GM12872 (cell line): ENCODE measurements around the gene SECISBP2.

ENCODE experiments used
- TF ChIP-seq, protein P1 (sequence below): IDR thresholded peaks from 3 replicates; pipeline ENCODE4 v1.5.1; 2011; ENCODE audit warnings: low read depth, mild to moderate bottlenecking, low read length, moderate library complexity; ENCODE audit not compliant: insufficient read depth

Gene SECISBP2

DNA sequence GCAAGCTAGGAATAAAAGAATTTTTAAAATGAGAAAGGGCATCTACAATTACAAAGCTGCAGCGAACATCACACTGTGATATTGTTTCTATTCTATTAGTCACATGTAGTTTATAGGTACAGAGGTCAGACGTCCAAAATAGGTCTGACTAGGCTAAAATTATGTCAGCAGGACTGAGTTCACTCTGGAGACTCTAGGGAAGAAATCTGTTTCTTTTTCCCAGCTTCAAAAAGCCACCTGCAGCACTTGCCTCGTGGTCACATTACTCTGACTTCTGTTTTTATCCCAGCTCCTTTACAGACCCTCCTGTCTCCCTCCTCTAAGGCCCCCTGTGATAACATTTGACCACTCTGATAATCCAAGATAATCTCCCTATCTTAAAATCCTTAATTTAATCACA is 12.4 kb upstream of the SECISBP2 start:
- TF ChIP-seq, protein P1, sequence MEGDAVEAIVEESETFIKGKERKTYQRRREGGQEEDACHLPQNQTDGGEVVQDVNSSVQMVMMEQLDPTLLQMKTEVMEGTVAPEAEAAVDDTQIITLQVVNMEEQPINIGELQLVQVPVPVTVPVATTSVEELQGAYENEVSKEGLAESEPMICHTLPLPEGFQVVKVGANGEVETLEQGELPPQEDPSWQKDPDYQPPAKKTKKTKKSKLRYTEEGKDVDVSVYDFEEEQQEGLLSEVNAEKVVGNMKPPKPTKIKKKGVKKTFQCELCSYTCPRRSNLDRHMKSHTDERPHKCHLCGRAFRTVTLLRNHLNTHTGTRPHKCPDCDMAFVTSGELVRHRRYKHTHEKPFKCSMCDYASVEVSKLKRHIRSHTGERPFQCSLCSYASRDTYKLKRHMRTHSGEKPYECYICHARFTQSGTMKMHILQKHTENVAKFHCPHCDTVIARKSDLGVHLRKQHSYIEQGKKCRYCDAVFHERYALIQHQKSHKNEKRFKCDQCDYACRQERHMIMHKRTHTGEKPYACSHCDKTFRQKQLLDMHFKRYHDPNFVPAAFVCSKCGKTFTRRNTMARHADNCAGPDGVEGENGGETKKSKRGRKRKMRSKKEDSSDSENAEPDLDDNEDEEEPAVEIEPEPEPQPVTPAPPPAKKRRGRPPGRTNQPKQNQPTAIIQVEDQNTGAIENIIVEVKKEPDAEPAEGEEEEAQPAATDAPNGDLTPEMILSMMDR = no peak

DNA sequence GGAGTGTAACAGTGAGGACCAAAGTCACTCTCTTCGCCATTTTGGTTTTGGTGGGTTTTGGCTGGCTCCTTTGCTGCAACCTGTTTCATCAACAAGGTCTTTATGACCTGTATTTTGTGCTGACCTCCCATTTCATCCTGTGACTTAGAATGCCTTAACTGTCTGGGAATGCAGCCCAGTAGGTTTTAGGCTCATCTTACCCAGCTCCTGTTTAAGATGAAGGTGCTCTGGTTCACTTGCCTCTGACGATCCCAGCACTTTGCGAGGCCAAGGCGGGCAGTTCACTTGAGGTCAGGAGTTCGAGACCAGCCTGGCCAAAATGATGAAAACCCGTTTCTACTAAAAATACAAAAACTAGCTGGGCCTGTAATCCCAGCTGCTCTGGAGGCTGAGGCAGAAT is 9.1 kb upstream of the SECISBP2 start:
- TF ChIP-seq, protein P1 = no peak

DNA sequence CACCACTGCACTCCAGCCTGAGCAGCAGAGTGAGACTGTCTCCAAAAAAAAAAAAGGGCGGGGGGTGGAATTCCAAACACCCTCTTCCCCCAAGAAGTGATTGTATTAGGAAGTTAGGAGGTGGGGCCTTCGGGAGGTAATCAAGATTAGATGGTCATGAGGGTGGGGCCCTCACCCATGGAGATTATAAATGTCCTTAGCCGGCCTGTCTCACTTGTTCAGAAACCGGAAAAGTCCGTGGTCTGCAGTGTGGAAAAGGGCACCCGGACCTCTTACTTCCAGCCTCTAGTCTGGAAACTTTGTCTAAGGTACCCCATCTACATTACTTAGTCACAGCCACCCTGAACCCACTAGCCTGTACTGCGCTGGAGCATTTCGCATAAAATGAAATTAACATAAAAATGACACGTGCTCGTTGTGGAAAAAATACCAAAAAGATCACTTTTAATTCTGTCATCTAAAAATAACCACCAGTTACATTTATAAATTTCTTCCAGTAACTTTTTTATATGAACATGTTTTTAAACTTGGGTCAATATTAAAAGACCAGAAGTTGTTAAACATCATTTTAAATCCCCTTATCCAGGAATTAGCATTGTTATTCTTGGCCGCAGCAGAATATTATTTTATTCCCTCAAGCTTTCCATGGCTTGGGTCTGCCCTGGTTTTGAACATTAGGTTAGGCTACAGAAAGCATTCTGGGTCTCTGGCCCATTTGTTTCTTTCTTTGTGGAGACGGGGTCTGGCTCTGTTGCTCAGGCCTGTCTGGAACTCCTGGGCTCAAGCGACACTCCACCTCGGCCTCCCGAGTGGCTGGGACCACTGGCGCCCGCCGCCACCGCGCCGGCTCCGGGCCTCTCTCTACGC is 8.5 kb upstream of the SECISBP2 start:
- TF ChIP-seq, protein P1 = no peak

DNA sequence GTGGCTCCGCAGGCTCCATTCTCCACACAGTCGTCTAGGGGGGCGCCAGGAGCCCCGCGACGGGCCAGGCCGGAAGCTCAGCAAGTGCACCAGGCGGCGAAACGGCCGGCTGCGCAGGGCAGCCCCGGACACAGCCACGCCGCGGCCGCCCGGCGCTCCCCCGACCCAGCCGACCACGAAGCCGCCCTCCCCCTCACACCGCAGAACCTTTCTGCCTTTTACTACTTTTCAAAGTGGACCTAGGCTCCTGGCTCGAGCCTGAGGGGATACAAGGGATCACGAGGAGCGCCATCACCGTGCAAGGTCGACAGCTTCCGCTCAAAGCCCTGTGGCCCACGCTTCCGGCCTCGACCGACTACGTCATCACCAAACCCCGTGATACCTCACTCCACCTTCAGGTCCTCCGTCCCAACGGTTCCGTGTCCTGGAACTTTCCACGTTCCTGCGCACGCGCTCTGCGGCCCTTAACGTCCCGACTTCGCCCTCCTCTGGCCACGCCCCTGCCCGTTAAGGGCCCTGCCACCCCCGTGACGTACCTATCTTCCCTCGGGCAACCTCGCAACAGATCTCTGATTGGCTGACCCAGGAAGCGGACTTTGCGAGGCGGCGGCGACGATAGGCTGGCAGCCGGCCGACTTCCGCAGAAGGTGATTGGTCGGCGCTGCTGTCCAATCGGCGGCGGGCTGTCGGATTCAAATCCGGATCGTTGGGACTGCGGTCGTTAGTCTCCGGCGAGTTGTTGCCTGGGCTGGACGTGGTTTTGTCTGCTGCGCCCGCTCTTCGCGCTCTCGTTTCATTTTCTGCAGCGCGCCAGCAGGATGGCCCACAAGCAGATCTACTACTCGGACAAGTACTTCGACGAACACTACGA is 7.6 kb upstream of the SECISBP2 start, which contains the start of gene CKS2:
Gene CKS2 (plus strand): TSS at position 721 of the 871 bp plus-strand sequence. CDS start 98 bp downstream, at position 819.
- TF ChIP-seq, protein P1 = no peak

DNA sequence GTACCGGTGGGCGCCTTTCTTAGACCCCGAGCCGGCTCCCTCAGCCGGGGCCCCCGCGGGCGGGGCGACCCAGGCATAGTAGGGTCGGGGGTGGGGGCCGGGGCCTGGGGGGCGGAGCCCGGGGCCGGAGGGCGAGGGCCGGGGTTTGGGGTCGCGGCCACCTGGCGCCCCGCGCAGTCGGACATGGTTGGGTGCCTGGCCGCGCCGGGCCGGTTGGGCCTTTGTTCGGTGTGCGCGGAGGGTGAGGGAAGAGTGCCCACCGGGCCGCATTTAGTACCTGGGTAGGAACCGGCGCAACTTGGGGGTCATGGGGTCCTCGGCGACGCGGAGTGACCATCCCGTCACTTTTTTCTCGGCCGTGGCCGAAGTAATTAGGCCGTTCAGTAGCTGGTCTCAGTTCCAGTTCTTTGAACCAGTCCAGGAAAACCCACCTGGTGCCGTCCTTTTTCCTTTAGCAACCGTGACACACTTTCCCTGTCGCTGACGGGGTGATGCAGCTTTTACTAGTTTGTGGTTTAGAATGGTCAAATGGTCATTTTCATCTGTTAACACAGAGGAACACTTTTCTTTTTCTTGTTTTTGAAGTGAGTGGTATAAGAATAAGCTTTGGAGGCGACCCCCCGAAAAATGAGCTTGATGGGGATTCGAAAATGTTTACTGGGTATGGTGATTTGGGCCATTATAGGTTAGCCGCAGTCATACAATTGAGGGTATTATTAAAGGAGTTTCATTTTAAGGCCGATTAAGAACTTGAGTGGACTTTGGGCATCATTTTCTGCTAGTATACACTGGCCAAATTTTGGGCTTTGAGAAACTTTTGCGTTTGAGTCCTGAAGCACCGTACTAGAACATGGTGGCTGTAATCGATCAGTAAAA is 6.7 kb upstream of the SECISBP2 start:
- TF ChIP-seq, protein P1 = no peak

DNA sequence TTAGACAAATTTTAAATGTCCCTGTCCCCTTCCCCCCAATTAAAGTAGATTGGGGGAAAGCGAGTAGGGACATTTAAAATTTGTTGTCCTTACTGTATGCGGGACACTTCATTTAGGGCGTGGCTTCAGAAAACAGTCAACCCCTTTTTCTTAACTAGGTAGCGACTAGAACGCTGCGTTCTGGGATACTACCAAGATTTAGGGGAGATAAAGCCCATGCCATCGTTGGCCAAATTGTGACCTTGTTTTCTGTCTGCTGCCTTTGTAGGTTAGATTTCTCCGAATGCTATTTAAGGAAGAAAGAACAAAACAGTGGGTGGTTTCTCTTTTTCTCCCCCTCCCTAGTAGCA is 6.1 kb upstream of the SECISBP2 start:
- TF ChIP-seq, protein P1 = no peak

DNA sequence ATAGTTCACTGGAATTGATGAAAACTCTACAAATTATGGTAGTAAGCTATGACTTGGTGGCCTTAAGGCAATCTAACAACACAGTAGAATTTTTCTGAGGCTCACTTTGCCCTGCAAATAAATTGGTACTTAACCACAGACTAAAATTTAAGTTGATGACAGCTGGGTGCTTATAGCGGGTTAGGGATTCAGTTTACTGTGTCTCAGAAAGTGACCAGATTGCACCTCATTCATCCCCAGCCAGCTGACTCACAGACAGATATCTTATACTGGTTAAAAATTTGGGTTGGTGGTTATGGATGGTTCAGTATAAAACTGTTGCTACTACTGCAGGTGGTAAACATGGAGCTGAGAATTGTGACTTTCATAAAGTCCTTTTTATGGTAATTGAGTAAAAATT is 4.5 kb upstream of the SECISBP2 start:
- TF ChIP-seq, protein P1 = no peak
